ENCODE data around the gene KIF17.

KIF17 gene

GRCh38 chr1:20666146-20666545 is 51.7 kb downstream of the KIF17 start:
- H3K4me3 ChIP-seq (replicated peaks; ENCODE audit: insufficient read depth, low read length): no peak overlapping the region
- H3K27me3 ChIP-seq (ENCODE audit: insufficient read depth, poor library complexity, severe bottlenecking): no peaks in the 10 kb centered on the region
- TF ChIP-seq POLR2AphosphoS5 (IDR thresholded peaks at IDR 0.05; ENCODE audit: low read depth): no peak
- TF ChIP-seq, protein P1, sequence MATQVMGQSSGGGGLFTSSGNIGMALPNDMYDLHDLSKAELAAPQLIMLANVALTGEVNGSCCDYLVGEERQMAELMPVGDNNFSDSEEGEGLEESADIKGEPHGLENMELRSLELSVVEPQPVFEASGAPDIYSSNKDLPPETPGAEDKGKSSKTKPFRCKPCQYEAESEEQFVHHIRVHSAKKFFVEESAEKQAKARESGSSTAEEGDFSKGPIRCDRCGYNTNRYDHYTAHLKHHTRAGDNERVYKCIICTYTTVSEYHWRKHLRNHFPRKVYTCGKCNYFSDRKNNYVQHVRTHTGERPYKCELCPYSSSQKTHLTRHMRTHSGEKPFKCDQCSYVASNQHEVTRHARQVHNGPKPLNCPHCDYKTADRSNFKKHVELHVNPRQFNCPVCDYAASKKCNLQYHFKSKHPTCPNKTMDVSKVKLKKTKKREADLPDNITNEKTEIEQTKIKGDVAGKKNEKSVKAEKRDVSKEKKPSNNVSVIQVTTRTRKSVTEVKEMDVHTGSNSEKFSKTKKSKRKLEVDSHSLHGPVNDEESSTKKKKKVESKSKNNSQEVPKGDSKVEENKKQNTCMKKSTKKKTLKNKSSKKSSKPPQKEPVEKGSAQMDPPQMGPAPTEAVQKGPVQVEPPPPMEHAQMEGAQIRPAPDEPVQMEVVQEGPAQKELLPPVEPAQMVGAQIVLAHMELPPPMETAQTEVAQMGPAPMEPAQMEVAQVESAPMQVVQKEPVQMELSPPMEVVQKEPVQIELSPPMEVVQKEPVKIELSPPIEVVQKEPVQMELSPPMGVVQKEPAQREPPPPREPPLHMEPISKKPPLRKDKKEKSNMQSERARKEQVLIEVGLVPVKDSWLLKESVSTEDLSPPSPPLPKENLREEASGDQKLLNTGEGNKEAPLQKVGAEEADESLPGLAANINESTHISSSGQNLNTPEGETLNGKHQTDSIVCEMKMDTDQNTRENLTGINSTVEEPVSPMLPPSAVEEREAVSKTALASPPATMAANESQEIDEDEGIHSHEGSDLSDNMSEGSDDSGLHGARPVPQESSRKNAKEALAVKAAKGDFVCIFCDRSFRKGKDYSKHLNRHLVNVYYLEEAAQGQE (IDR thresholded peaks at IDR 0.05; ENCODE audit: insufficient replicate concordance, low read depth): no peak
- TF ChIP-seq, protein P2, sequence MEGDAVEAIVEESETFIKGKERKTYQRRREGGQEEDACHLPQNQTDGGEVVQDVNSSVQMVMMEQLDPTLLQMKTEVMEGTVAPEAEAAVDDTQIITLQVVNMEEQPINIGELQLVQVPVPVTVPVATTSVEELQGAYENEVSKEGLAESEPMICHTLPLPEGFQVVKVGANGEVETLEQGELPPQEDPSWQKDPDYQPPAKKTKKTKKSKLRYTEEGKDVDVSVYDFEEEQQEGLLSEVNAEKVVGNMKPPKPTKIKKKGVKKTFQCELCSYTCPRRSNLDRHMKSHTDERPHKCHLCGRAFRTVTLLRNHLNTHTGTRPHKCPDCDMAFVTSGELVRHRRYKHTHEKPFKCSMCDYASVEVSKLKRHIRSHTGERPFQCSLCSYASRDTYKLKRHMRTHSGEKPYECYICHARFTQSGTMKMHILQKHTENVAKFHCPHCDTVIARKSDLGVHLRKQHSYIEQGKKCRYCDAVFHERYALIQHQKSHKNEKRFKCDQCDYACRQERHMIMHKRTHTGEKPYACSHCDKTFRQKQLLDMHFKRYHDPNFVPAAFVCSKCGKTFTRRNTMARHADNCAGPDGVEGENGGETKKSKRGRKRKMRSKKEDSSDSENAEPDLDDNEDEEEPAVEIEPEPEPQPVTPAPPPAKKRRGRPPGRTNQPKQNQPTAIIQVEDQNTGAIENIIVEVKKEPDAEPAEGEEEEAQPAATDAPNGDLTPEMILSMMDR (IDR thresholded peaks at IDR 0.05; ENCODE audit: insufficient read depth, low read length): no peak
- no peak for TF ChIP-seq GABPA (IDR thresholded peaks at IDR 0.05; ENCODE audit: low read depth)
- no peak for TF ChIP-seq SPI1 (IDR thresholded peaks at IDR 0.05; ENCODE audit: borderline replicate concordance, low read depth)
- H3K27ac ChIP-seq (replicated peaks): no peak overlapping the region
- no peak for DNase-seq (ENCODE audit: low read depth in 1 of 2, low spot score in 1 of 2)

DNA sequence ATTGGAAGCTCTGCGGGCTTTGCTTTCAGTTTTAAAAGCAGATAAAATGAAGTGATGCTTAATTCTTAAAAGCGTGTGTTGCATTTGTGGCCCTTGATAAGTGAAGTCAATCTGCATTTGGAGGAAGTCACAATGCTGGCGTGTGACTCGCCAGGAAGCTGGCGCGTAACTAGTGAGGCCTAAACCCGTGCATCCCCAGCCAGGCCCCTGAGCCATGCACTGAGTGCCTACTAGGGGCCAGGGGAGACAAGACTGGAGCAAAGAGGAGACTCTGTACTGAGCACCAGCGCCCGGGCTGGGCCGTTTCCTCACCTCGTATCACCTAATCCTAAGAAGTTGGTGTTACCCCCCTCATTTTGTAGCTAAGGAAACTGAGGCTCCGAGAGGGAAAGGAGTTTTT is 52.1 kb downstream of the KIF17 start:
- Histone ChIP-seq H3K27me3 (ENCODE audit: insufficient read depth, poor library complexity, severe bottlenecking) (no peaks in the 10 kb centered on the region), H3K4me3 (replicated peaks; ENCODE audit: insufficient read depth, low read length) (no peak overlapping the region), H3K27ac (replicated peaks) (no peak overlapping the region)
- peak in 1 of 2 experiments; percentile 41 for DNase-seq (ENCODE audit: low read depth in 1 of 2, low spot score in 1 of 2)
- TF ChIP-seq SPI1 (IDR thresholded peaks at IDR 0.05; ENCODE audit: borderline replicate concordance, low read depth) (no peak), GABPA (IDR thresholded peaks at IDR 0.05; ENCODE audit: low read depth) (no peak), POLR2AphosphoS5 (IDR thresholded peaks at IDR 0.05; ENCODE audit: low read depth) (no peak)
- TF ChIP-seq, protein P1 (IDR thresholded peaks at IDR 0.05; ENCODE audit: insufficient replicate concordance, low read depth): no peak
- TF ChIP-seq, protein P2 (IDR thresholded peaks at IDR 0.05; ENCODE audit: insufficient read depth, low read length): no peak

DNA sequence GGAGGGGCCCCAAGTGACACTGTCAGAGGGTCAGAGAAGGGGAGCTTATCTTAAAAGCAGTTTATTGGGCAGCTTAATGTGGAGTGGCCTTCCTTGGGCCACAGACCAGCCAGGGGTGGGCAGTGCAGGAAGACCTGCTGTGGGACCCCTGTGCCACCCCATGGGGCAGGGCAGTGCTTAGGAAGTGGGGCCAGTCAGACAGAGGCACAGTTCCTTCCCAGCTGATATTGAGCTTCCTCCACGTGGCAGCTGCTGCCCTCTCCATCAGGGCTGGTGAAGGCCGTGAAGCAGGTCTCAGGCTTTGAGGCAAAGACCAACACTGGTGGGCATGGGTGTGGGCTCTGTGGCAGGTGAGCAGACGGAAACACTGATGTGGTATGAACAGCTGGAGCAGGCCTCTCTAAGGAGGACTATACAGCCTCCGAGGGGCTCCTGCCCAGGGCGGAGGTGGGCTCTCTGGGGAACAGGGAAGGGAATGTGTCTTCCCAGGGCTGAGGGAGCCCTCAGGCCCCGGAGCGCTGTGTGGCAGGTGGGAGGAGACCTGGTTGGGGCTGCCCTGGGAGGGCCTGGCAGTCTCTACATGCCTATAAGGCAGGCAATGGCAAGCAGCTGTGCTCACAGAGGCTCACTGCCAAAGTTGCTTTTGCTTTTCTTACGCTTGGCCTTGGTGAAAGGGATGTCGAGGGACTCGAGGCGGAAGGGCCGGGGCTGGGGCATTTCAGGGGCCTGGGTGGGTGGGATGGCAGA is 53.7 kb downstream of the KIF17 start:
- DNase-seq (ENCODE audit: low read depth in 1 of 2, low spot score in 1 of 2): no peak
- H3K27ac ChIP-seq (replicated peaks): no peak overlapping the region
- no peaks in the 10 kb centered on the region for H3K27me3 ChIP-seq (ENCODE audit: insufficient read depth, poor library complexity, severe bottlenecking)
- TF ChIP-seq, protein P2 (IDR thresholded peaks at IDR 0.05; ENCODE audit: insufficient read depth, low read length): no peak
- no peak for TF ChIP-seq POLR2AphosphoS5 (IDR thresholded peaks at IDR 0.05; ENCODE audit: low read depth)
- TF ChIP-seq, protein P1 (IDR thresholded peaks at IDR 0.05; ENCODE audit: insufficient replicate concordance, low read depth): no peak
- no peak for TF ChIP-seq SPI1 (IDR thresholded peaks at IDR 0.05; ENCODE audit: borderline replicate concordance, low read depth)
- TF ChIP-seq GABPA (IDR thresholded peaks at IDR 0.05; ENCODE audit: low read depth): no peak
- no peak overlapping the region for H3K4me3 ChIP-seq (replicated peaks; ENCODE audit: insufficient read depth, low read length)
